IMR-90 (cell line): ENCODE results near the gene NAPA. TPM values are rescaled to one million over a fixed set of nuclear protein-coding genes. Genes with fewer than 3 reads are reported as not detected.

Source experiments
- ATAC-seq: fragments of 200-7000 bp; cut with Tn5 transposase; 2 replicates; pipeline ENCODE4 v1.9.1; 2020; ENCODE audit warnings: low read depth, mild to moderate bottlenecking, moderate library complexity
- BruUV-seq: library from RNA; stranded (reverse); fragments of 400-500 nt; replicated peaks from 2 replicates; lab custom pipeline; 2021; lab: Mats Ljungman, UMichigan
- CTCF ChIA-PET: fragments of 300-600 bp; formaldehyde crosslinking; extraction: SDS; loops from one replicate; lab custom pipeline; 2021; ENCODE audit warnings: antibody characterized with exemption; lab: Yijun Ruan, JAX
- POLR2A ChIA-PET: fragments of 300-600 bp; sonication (Branson Sonifier 250); formaldehyde crosslinking; loops from one replicate; lab custom pipeline; 2022; ENCODE audit warnings: antibody characterized with exemption; ENCODE audit not compliant: unreplicated experiment; lab: Charles Lee
- DNase-seq: peaks from one replicate; pipeline ENCODE4 v3.0.0; 2013
- H2AFZ ChIP-seq: replicated peaks from 2 replicates; pipeline ENCODE3; 2013; ENCODE audit warnings: low read length, mild to moderate bottlenecking; ENCODE audit not compliant: poor library complexity
- H2AK5ac ChIP-seq: 2 replicates; pipeline ENCODE4 v1.6.1; 2013; ENCODE audit warnings: low read depth, low read length, inconsistent platforms
- H2AK9ac ChIP-seq: replicated peaks from 2 replicates; pipeline ENCODE3; 2013; ENCODE audit warnings: mild to moderate bottlenecking, low read depth, low read length, moderate library complexity; ENCODE audit not compliant: poor library complexity
- H2BK120ac ChIP-seq: 2 replicates; pipeline ENCODE4 v1.6.1; 2013; ENCODE audit warnings: low read depth, low read length, inconsistent platforms
- H2BK15ac ChIP-seq: 3 replicates; pipeline ENCODE4 v1.6.1; 2013; ENCODE audit warnings: low read depth, low read length, inconsistent platforms
- H2BK20ac ChIP-seq: 2 replicates; pipeline ENCODE4 v1.6.1; 2013; ENCODE audit warnings: low read depth, mild to moderate bottlenecking, inconsistent platforms, low read length, moderate library complexity
- H2BK5ac ChIP-seq: 2 replicates; pipeline ENCODE4 v1.6.1; 2013; ENCODE audit warnings: mild to moderate bottlenecking, low read depth, low read length, inconsistent platforms; ENCODE audit not compliant: poor library complexity, severe bottlenecking
- H3K14ac ChIP-seq: replicated peaks from 2 replicates; pipeline ENCODE4 v1.6.1; 2013; ENCODE audit warnings: low read depth, low read length, inconsistent platforms
- H3K18ac ChIP-seq: 2 replicates; pipeline ENCODE4 v1.6.1; 2013; ENCODE audit warnings: low read depth, low read length, control low read depth
- H3K23ac ChIP-seq: 2 replicates; pipeline ENCODE4 v1.6.1; 2013; ENCODE audit warnings: low read depth, low read length, inconsistent platforms
- H3K27ac ChIP-seq: 2 replicates; pipeline ENCODE4 v1.5.1; 2013; ENCODE audit warnings: mild to moderate bottlenecking, control low read depth, low read length; ENCODE audit not compliant: insufficient read depth
- H3K27me3 ChIP-seq: 2 replicates; pipeline ENCODE4 v1.6.1; 2013; ENCODE audit warnings: low read length; ENCODE audit not compliant: control insufficient read depth, insufficient read depth
- H3K36me3 ChIP-seq: 2 replicates; pipeline ENCODE4 v1.6.1; 2013; ENCODE audit warnings: low read length, mixed read lengths; ENCODE audit not compliant: control insufficient read depth, insufficient read depth
- H3K4ac ChIP-seq: 2 replicates; pipeline ENCODE4 v1.6.1; 2013; ENCODE audit warnings: low read depth, low read length, inconsistent platforms
- H3K4me1 ChIP-seq: 2 replicates; pipeline ENCODE4 v1.6.1; 2013; ENCODE audit warnings: low read length, mixed read lengths; ENCODE audit not compliant: control insufficient read depth, insufficient read depth
- H3K4me2 ChIP-seq: 2 replicates; pipeline ENCODE4 v1.6.1; 2013; ENCODE audit warnings: low read depth, mild to moderate bottlenecking, control low read depth, low read length, moderate library complexity
- H3K4me3 ChIP-seq: 2 replicates; pipeline ENCODE4 v1.5.1; 2013; ENCODE audit warnings: low read depth, mild to moderate bottlenecking, control low read depth, low read length, moderate library complexity; ENCODE audit not compliant: insufficient read depth
- H3K56ac ChIP-seq: 2 replicates; pipeline ENCODE4 v1.6.1; 2013; ENCODE audit warnings: low read length, inconsistent platforms; ENCODE audit not compliant: insufficient read depth; ENCODE audit errors: extremely low read depth
- H3K79me1 ChIP-seq, 2 experiments: 2 replicates each; pipeline ENCODE4 v1.6.1; 2013; ENCODE audit warnings: low read length in 2 of 2, inconsistent platforms in 1 of 2, low read depth in 1 of 2
- H3K9ac ChIP-seq: 2 replicates; pipeline ENCODE4 v1.6.1; 2013; ENCODE audit warnings: low read depth, low read length, control low read depth
- H3K9me1 ChIP-seq: 2 replicates; pipeline ENCODE4 v1.6.1; 2013; ENCODE audit warnings: low read length, inconsistent platforms; ENCODE audit not compliant: insufficient read depth
- H3K9me3 ChIP-seq: 2 replicates; pipeline ENCODE4 v1.6.1; 2013; ENCODE audit warnings: low read length; ENCODE audit not compliant: control insufficient read depth, insufficient read depth
- H4K20me1 ChIP-seq: 2 replicates; pipeline ENCODE4 v1.6.1; 2013; ENCODE audit warnings: low read length, inconsistent platforms; ENCODE audit not compliant: insufficient read depth
- H4K5ac ChIP-seq: 2 replicates; pipeline ENCODE4 v1.6.1; 2013; ENCODE audit warnings: mild to moderate bottlenecking, low read depth, low read length, control low read depth
- H4K8ac ChIP-seq, 2 experiments: 2 replicates each; pipeline ENCODE4 v1.6.1; 2013; ENCODE audit warnings: low read depth in 2 of 2, low read length in 2 of 2, control low read depth in 1 of 2, inconsistent platforms in 1 of 2
- H4K91ac ChIP-seq: 2 replicates; pipeline ENCODE4 v1.6.1; 2013; ENCODE audit warnings: low read depth, low read length, inconsistent platforms; ENCODE audit not compliant: insufficient read depth
- CHD1 ChIP-seq: IDR thresholded peaks from 2 replicates; pipeline ENCODE4 v1.6.1; 2012; ENCODE audit warnings: low read depth, low read length, improper control_type of control experiment
- MAFK ChIP-seq: IDR thresholded peaks from 2 replicates; pipeline ENCODE4 v1.6.1; 2012; ENCODE audit warnings: low read depth, low read length, improper control_type of control experiment
- RFX5 ChIP-seq: IDR thresholded peaks from 2 replicates; pipeline ENCODE4 v1.8.0; 2012; ENCODE audit warnings: low read depth, mild to moderate bottlenecking, low read length, moderate library complexity
- SMC3 ChIP-seq: fragments of 150-350 bp; IDR thresholded peaks from 2 replicates; pipeline ENCODE4 v1.6.1; 2016; ENCODE audit warnings: low read depth, mild to moderate bottlenecking, antibody characterized with exemption, low read length, moderate library complexity
- USF2 ChIP-seq: fragments of 150-350 bp; IDR thresholded peaks from 2 replicates; pipeline ENCODE4 v1.6.1; 2017; ENCODE audit warnings: mild to moderate bottlenecking, antibody characterized with exemption, low read length, low read depth
- WGBS, 2 experiments: methylation state at CpG; one replicate each; pipeline versions ENCODE4 v1.1.5 to v1.1.7; 2013; ENCODE audit warnings: missing lambda C conversion rate in 2 of 2; ENCODE audit not compliant: insufficient read length in 1 of 2; ENCODE audit errors: extremely low coverage in 2 of 2; 5-methylcytosine and 5-hydroxymethylcytosine counted together
- dilution Hi-C: fragments of 300-500 bp; cut with HindIII; formaldehyde crosslinking; loops from one replicate; pipeline ENCODE4 v1.14.3; 2018; ENCODE audit warnings: low sequenced_read_pairs; ENCODE audit not compliant: unreplicated experiment
- in situ Hi-C: fragments of 300-500 bp; cut with MboI; formaldehyde crosslinking; loops from 3 replicates; pipeline ENCODE4 v1.14.3; 2019; ENCODE audit warnings: low sequenced_read_pairs, inconsistent platforms, mixed read lengths
- intact Hi-C: fragments of 100-400 bp; cut with micrococcal nuclease; formaldehyde crosslinking; loops from 2 replicates; pipeline ENCODE4 v1.10.0; 2022
- polyA plus RNA-seq, 3 experiments: library from polyadenylated mRNA; depleted of rRNA; stranded (reverse); fragments of >200 nt; gene quantifications; 2 replicates each; pipeline ENCODE4 v1.2.3, GENCODE V29; 2012; ENCODE audit warnings: low replicate concordance in 1 of 3
- total RNA-seq: library from RNA; depleted of rRNA; stranded (reverse); fragments of >200 nt; gene quantifications from 2 replicates; pipeline ENCODE4 v1.2.3, GENCODE V29; 2012

The NAPA gene
- total and polyA plus RNA-seq, 2 of the 4 experiments (the other 2 are of a cell fraction): 76.4 to 126 TPM

GRCh38 chr19:47461876-47462275 is 53.0 kb downstream of the NAPA start:
- no peak overlapping the region for H3K56ac ChIP-seq
- no peak overlapping the region for H2BK5ac ChIP-seq
- H3K9ac ChIP-seq: no peak overlapping the region
- peaks cover 6% of the 10 kb centered on the region; the same call in 1 of the 2 replicates for H3K9me3 ChIP-seq
- no peak overlapping the region for H3K4me2 ChIP-seq
- H2AK5ac ChIP-seq: no peak overlapping the region
- no peak overlapping the region for H4K91ac ChIP-seq
- H3K4me3 ChIP-seq: no peak overlapping the region
- no peak overlapping the region for H4K5ac ChIP-seq
- POLR2A ChIA-PET: no interaction called here
- no peak overlapping the region for H2BK15ac ChIP-seq
- H3K27me3 ChIP-seq: peaks cover 54% of the 10 kb centered on the region
- in situ Hi-C loops: no loop called here
- no peak overlapping the region for H2AFZ ChIP-seq
- H3K14ac ChIP-seq: no peak overlapping the region
- TF ChIP-seq CHD1: no peak
- no peak for TF ChIP-seq MAFK
- TF ChIP-seq RFX5: no peak
- TF ChIP-seq SMC3: no peak
- no peak for TF ChIP-seq USF2
- CTCF ChIA-PET: no interaction called here
- peaks cover 4% of the 10 kb centered on the region; the same call in 1 of the 2 replicates for H3K9me1 ChIP-seq
- H3K18ac ChIP-seq: no peak overlapping the region
- no peak overlapping the region for H2AK9ac ChIP-seq
- no peaks in the 10 kb centered on the region for H4K20me1 ChIP-seq
- ATAC-seq (no peak), DNase-seq (no peak)
- no peaks in the 10 kb centered on the region for H3K4me1 ChIP-seq
- H4K8ac ChIP-seq: no peak overlapping the region
- dilution Hi-C loops: no loop called here
- H2BK120ac ChIP-seq: no peak overlapping the region
- H3K36me3 ChIP-seq: no peaks in the 10 kb centered on the region
- H3K27ac ChIP-seq: no peak overlapping the region
- no peaks in the 10 kb centered on the region for H3K79me1 ChIP-seq
- no CpG with 5 or more reads among the region's 5 CpGs for WGBS, 2 experiments
- no peak overlapping the region for H3K23ac ChIP-seq
- no peak overlapping the region for H3K4ac ChIP-seq
- no TSS peak for BruUV-seq
- no peak overlapping the region for H2BK20ac ChIP-seq
- intact Hi-C loops: no loop called here
